H1 (cell line): ENCODE data around the gene C22orf23. TPM values are rescaled to one million over a fixed set of nuclear protein-coding genes. Genes with fewer than 3 reads are reported as not detected.

Experiments
- CTCF ChIA-PET: fragments of 300-600 bp; sonication (Branson Sonifier 250); formaldehyde crosslinking; loops from one replicate; lab custom pipeline; 2021; ENCODE audit not compliant: partially characterized antibody; lab: Charles Lee
- POLR2A ChIA-PET: fragments of 300-600 bp; sonication (Branson Sonifier 250); formaldehyde crosslinking; loops from one replicate; lab custom pipeline; 2021; ENCODE audit warnings: inconsistent platforms; ENCODE audit not compliant: partially characterized antibody; lab: Charles Lee
- DNase-seq, 2 experiments: peaks; one replicate each; pipeline versions ENCODE4 v3.0.0 to v3.0.0-alpha.2; 2010 to 2022; ENCODE audit warnings: low spot score in 2 of 2, low read depth in 1 of 2, mixed read lengths in 1 of 2
- FAIRE-seq: peaks from 2 replicates; lab custom pipeline; 2011; peaks lifted over from hg19 to GRCh38; lab: Jason Lieb, UNC
- H2AFZ ChIP-seq: 2 replicates; pipeline ENCODE4 v1.8.1; 2012; ENCODE audit warnings: low read length, inconsistent platforms
- H2AK5ac ChIP-seq: 2 replicates; pipeline ENCODE4 v1.6.1; 2013; ENCODE audit warnings: low read depth, low read length
- H2BK120ac ChIP-seq: replicated peaks from 2 replicates; pipeline ENCODE3; 2013; ENCODE audit warnings: low read depth, low read length, inconsistent platforms
- H2BK12ac ChIP-seq: 2 replicates; pipeline ENCODE4 v1.6.1; 2013; ENCODE audit warnings: low read depth, low read length
- H2BK15ac ChIP-seq: 2 replicates; pipeline ENCODE4 v1.6.1; 2013; ENCODE audit warnings: low read length
- H2BK20ac ChIP-seq: 2 replicates; pipeline ENCODE4 v1.6.1; 2013; ENCODE audit warnings: low read length
- H2BK5ac ChIP-seq: 2 replicates; pipeline ENCODE4 v1.6.1; 2013; ENCODE audit warnings: low read depth, low read length
- H3K14ac ChIP-seq: 2 replicates; pipeline ENCODE4 v1.6.1; 2013; ENCODE audit warnings: inconsistent platforms; ENCODE audit not compliant: insufficient read length
- H3K18ac ChIP-seq: 2 replicates; pipeline ENCODE4 v1.6.1; 2013; ENCODE audit warnings: low read length; ENCODE audit errors: extremely low read depth
- H3K23ac ChIP-seq: 2 replicates; pipeline ENCODE4 v1.6.1; 2013; ENCODE audit warnings: inconsistent platforms; ENCODE audit not compliant: insufficient read length
- H3K23me2 ChIP-seq: 2 replicates; pipeline ENCODE4 v1.6.1; 2013; ENCODE audit warnings: low read depth, low read length
- H3K27ac ChIP-seq: 2 replicates; pipeline ENCODE4 v1.6.1; 2011; ENCODE audit warnings: low read depth, low read length, inconsistent platforms
- H3K27me3 ChIP-seq, 4 experiments: replicated peaks in 1 of 4; 1 replicate in 1 of 4; 2 replicates in 3 of 4; pipeline versions ENCODE4 v1.6.1 to v1.8.1; 2011 to 2013; ENCODE audit warnings: low read length in 3 of 4, mild to moderate bottlenecking in 3 of 4, inconsistent platforms in 2 of 4, mixed read lengths in 2 of 4, moderate library complexity in 1 of 4; ENCODE audit not compliant: control insufficient read depth in 3 of 4, insufficient read depth in 3 of 4; ENCODE audit errors: extremely low read depth in 1 of 4
- H3K36me3 ChIP-seq, 4 experiments: 2 replicates each; pipeline versions ENCODE4 v1.6.1 to v1.8.1; 2011 to 2013; ENCODE audit warnings: mild to moderate bottlenecking in 4 of 4, low read length in 3 of 4, moderate library complexity in 2 of 4, control low read depth in 1 of 4, inconsistent platforms in 1 of 4; ENCODE audit not compliant: insufficient read depth in 4 of 4, control insufficient read depth in 2 of 4
- H3K4ac ChIP-seq: replicated peaks from 2 replicates; pipeline ENCODE3; 2013; ENCODE audit warnings: low read length, low read depth, mixed read lengths, inconsistent platforms; ENCODE audit not compliant: insufficient read length
- H3K4me1 ChIP-seq, 4 experiments: replicated peaks in 1 of 4; 1 replicate in 1 of 4; 2 replicates in 3 of 4; pipeline versions ENCODE4 v1.6.1 to v1.8.1; 2011 to 2013; ENCODE audit warnings: low read length in 3 of 4, inconsistent platforms in 2 of 4, mixed read lengths in 1 of 4; ENCODE audit not compliant: insufficient read depth in 4 of 4, control insufficient read depth in 3 of 4
- H3K4me2 ChIP-seq, 2 experiments: 2 replicates each; pipeline versions ENCODE4 v1.6.1 to v1.8.1; 2011 to 2013; ENCODE audit warnings: low read depth in 2 of 2, low read length in 2 of 2, control low read depth in 1 of 2, inconsistent platforms in 1 of 2, mild to moderate bottlenecking in 1 of 2; ENCODE audit not compliant: insufficient read depth in 1 of 2
- H3K4me3 ChIP-seq, 4 experiments: fragments of 200-600, 300-600 bp in 1 of 4; sonication (generic), shearing (Covaris generic), sonication (Bioruptor Twin) in 1 of 4; 2 replicates each; pipeline versions ENCODE4 v1.5.1 to v1.8.1; 2011 to 2016; ENCODE audit warnings: low read length in 4 of 4, low read depth in 3 of 4, control low read depth in 2 of 4, inconsistent platforms in 2 of 4, mild to moderate bottlenecking in 2 of 4, mixed read lengths in 1 of 4, moderate library complexity in 1 of 4; ENCODE audit not compliant: insufficient read depth in 2 of 4; ENCODE audit errors: extremely low read depth in 1 of 4
- H3K56ac ChIP-seq: replicated peaks from 2 replicates; pipeline ENCODE3; 2013; ENCODE audit warnings: low read depth, mild to moderate bottlenecking, mixed read lengths, low read length, inconsistent platforms; ENCODE audit not compliant: insufficient read length
- H3K79me1 ChIP-seq: 2 replicates; pipeline ENCODE4 v1.6.1; 2013; ENCODE audit warnings: low read depth, low read length, control low read depth
- H3K79me2 ChIP-seq, 2 experiments: 2 replicates each; pipeline versions ENCODE4 v1.6.1 to v1.8.1; 2012 to 2013; ENCODE audit warnings: low read length in 2 of 2, mild to moderate bottlenecking in 2 of 2, inconsistent platforms in 1 of 2; ENCODE audit not compliant: insufficient read depth in 2 of 2, control insufficient read depth in 1 of 2
- H3K9ac ChIP-seq, 4 experiments: replicated peaks in 1 of 4; 1 replicate in 1 of 4; 2 replicates in 3 of 4; pipeline versions ENCODE4 v1.6.1 to v1.8.1; 2011 to 2013; ENCODE audit warnings: low read depth in 3 of 4, low read length in 3 of 4, control low read depth in 2 of 4, mild to moderate bottlenecking in 2 of 4, moderate library complexity in 2 of 4, inconsistent platforms in 1 of 4; ENCODE audit errors: extremely low read depth in 1 of 4
- H3K9me3 ChIP-seq, 2 experiments: 2 replicates each; pipeline versions ENCODE4 v1.6.1 to v1.8.1; 2012 to 2013; ENCODE audit warnings: mild to moderate bottlenecking in 2 of 2, moderate library complexity in 2 of 2, control low read depth in 1 of 2, inconsistent platforms in 1 of 2, low read depth in 1 of 2, low read length in 1 of 2, mixed read lengths in 1 of 2; ENCODE audit not compliant: insufficient read depth in 2 of 2
- H4K20me1 ChIP-seq, 2 experiments: replicated peaks in 1 of 2; 2 replicates each; pipeline versions ENCODE3 to v1.8.1; 2011 to 2013; ENCODE audit warnings: inconsistent platforms in 2 of 2, low read length in 2 of 2, mild to moderate bottlenecking in 1 of 2; ENCODE audit not compliant: insufficient read depth in 2 of 2, control insufficient read depth in 1 of 2
- H4K5ac ChIP-seq: 2 replicates; pipeline ENCODE4 v1.6.1; 2013; ENCODE audit warnings: low read length, low read depth, mixed read lengths, inconsistent platforms; ENCODE audit not compliant: insufficient read length
- H4K8ac ChIP-seq: 2 replicates; pipeline ENCODE4 v1.8.0; 2013; ENCODE audit warnings: mild to moderate bottlenecking, moderate library complexity, low read length, inconsistent platforms; ENCODE audit not compliant: insufficient read depth; ENCODE audit errors: extremely low read depth
- H4K91ac ChIP-seq: replicated peaks from 2 replicates; pipeline ENCODE3; 2013; ENCODE audit warnings: low read length, mixed read lengths, inconsistent platforms; ENCODE audit not compliant: insufficient read length
- CTCF ChIP-seq, 3 experiments: IDR thresholded peaks; 1 replicate in 2 of 3; 2 replicates in 1 of 3; pipeline versions ENCODE4 v1.5.1 to v1.6.1; 2011; ENCODE audit warnings: low read length in 3 of 3, mild to moderate bottlenecking in 3 of 3, inconsistent platforms in 2 of 3, low read depth in 1 of 3, moderate library complexity in 1 of 3; ENCODE audit not compliant: insufficient read depth in 1 of 3; ENCODE audit errors: control extremely low read depth in 1 of 3
- POLR2A ChIP-seq, 2 experiments: IDR thresholded peaks; 1 replicate in 1 of 2; 2 replicates in 1 of 2; pipeline ENCODE4 v1.6.1; 2011; ENCODE audit warnings: low read depth in 2 of 2, low read length in 2 of 2, mild to moderate bottlenecking in 2 of 2; ENCODE audit errors: control extremely low read depth in 1 of 2
- RAD21 ChIP-seq, 2 experiments: IDR thresholded peaks in 1 of 2; conservative IDR thresholded peaks in 1 of 2; 2 replicates each; pipeline ENCODE4 v1.6.1; 2011; ENCODE audit warnings: low read depth in 2 of 2, low read length in 2 of 2, improper control_type of control experiment in 1 of 2, inconsistent platforms in 1 of 2, mild to moderate bottlenecking in 1 of 2, moderate library complexity in 1 of 2
- RBBP5 ChIP-seq: IDR thresholded peaks from 2 replicates; pipeline ENCODE4 v1.7.1; 2012; ENCODE audit warnings: low read depth, mild to moderate bottlenecking, inconsistent platforms, low read length, moderate library complexity, borderline replicate concordance
- TAF7 ChIP-seq: optimal IDR thresholded peaks from 2 replicates; pipeline ENCODE3; 2011; ENCODE audit warnings: low read depth, mild to moderate bottlenecking, inconsistent platforms, low read length, moderate library complexity, borderline replicate concordance
- WGBS, 2 experiments: shearing (Covaris generic) in 1 of 2; methylation state at CpG; one replicate each; pipeline versions ENCODE4 v1.1.6 to v1.1.7; 2013 to 2015; ENCODE audit warnings: low lambda C conversion rate in 2 of 2, mixed read lengths in 2 of 2, inconsistent platforms in 1 of 2, low coverage in 1 of 2, missing lambda C conversion rate in 1 of 2; ENCODE audit not compliant: insufficient replicate concordance in 2 of 2, insufficient coverage in 1 of 2, insufficient read length in 1 of 2; ENCODE audit errors: extremely low coverage in 1 of 2, missing lambda C conversion rate in 1 of 2; 5-methylcytosine and 5-hydroxymethylcytosine counted together
- polyA plus RNA-seq, 7 experiments: library from polyadenylated mRNA; depleted of rRNA in 3 of 7; stranded (reverse) in 5 of 7; unstranded in 2 of 7; fragments of >200 nt in 5 of 7; fragments of 200-250 nt in 2 of 7; gene quantifications; 1 replicate in 5 of 7; 2 replicates in 1 of 7; 4 replicates in 1 of 7; pipeline versions ENCODE4 v1.2.1 to v1.2.3, GENCODE V29; 2011 to 2013; ENCODE audit warnings: missing spikeins in 2 of 7, mixed read lengths in 2 of 7
- total RNA-seq: library from RNA; stranded (reverse); fragmentation: NEBNext Ultra II Directional; extraction: Animal tissue kit (Norgen Biotek cat#: 25700); gene quantifications from 2 replicates; pipeline ENCODE4 v1.2.1, GENCODE V29; 2021
- TF ChIP-seq, protein P1 (sequence below): IDR thresholded peaks from 2 replicates; pipeline ENCODE4 v1.6.1; 2012; ENCODE audit warnings: inconsistent platforms

The C22orf23 gene
- total and polyA plus RNA-seq, 2 of the 8 experiments (the other 6 are each of a cell fraction or from before 2014, with no cell fraction given) = 0.50 to 0.54 TPM

GRCh38 chr22:37905534-37906363 is 47.7 kb downstream of the C22orf23 start, which contains the start of gene MICALL1:
Gene MICALL1 (plus strand): TSS chr22:37906297. CDS start chr22:37906423, 126 bp downstream.
- peak within 1 kb of the TSS; percentile 56; the same call in 1 of the 2 replicates for H3K27ac ChIP-seq
- no peak within 1 kb of the TSS for H3K23ac ChIP-seq
- H2BK20ac ChIP-seq = no peak within 1 kb of the TSS; the same call in 1 of the 2 replicates
- peak within 1 kb of the TSS; percentile 86 for H4K91ac ChIP-seq
- peaks cover 9% of the 10 kb centered on the region for H3K79me1 ChIP-seq
- H3K9ac ChIP-seq = peak within 1 kb of the TSS; percentile 29 to 95 (median 57); a peak in 6 of 7 replicates
- H3K9me3 ChIP-seq = no peaks in the 10 kb centered on the region
- peak within 1 kb of the TSS; percentile 68; the same call in 1 of the 2 replicates for H2BK12ac ChIP-seq
- peaks cover 0 to 22% (median 16%) of the 10 kb centered on the region in 4 experiments; a peak in 6 of 7 replicates for H3K4me1 ChIP-seq
- peak within 1 kb of the TSS; percentile 88; the same call in 1 of the 2 replicates for H2AK5ac ChIP-seq
- H4K5ac ChIP-seq = peak within 1 kb of the TSS; percentile 62
- WGBS, 2 experiments = 10% methylated on average over 36 of the region's 90 CpGs; no CpG with 5 or more reads in 1 of the 2 experiments
- peak within 1 kb of the TSS; percentile 82 for H4K8ac ChIP-seq
- H3K27me3 ChIP-seq = no peaks in the 10 kb centered on the region
- H3K56ac ChIP-seq = peak within 1 kb of the TSS; percentile 86
- peak within 1 kb of the TSS; percentile 67 to 73 for H3K4me2 ChIP-seq
- CTCF ChIA-PET = interaction anchor here (0.9 to 2.7 kb wide), 17 partner anchors 9 to 88 kb away, joined by 3 to 22 read pairs (median 4); partner anchors contain the start of genes C22orf23 and POLR2F
- DNase-seq (peak in 1 of 2 experiments; percentile 84), FAIRE-seq (no peak)
- H2BK5ac ChIP-seq = peak within 1 kb of the TSS; percentile 73; the same call in 1 of the 2 replicates
- no peak within 1 kb of the TSS for H2AFZ ChIP-seq
- POLR2A ChIA-PET = interaction anchor here (0.6 to 8.7 kb wide), 21 partner anchors 8 to 182 kb away, joined by 3 to 150 read pairs (median 4); partner anchors contain the start of gene ANKRD54
- H2BK15ac ChIP-seq = peak within 1 kb of the TSS; percentile 5
- H3K18ac ChIP-seq = peak within 1 kb of the TSS; percentile 60
- peak within 1 kb of the TSS; percentile 45 to 74 (median 59) for H3K4me3 ChIP-seq
- H3K36me3 ChIP-seq = no peaks in the 10 kb centered on the region
- peak within 1 kb of the TSS; percentile 52 for H2BK120ac ChIP-seq
- peak within 1 kb of the TSS; percentile 65 for H3K4ac ChIP-seq
- H3K23me2 ChIP-seq = peaks cover 9% of the 10 kb centered on the region; the same call in 1 of the 2 replicates
- H3K79me2 ChIP-seq = peaks cover 0 to 12% of the 10 kb centered on the region in 2 experiments; a peak in 1 of 4 replicates
- H4K20me1 ChIP-seq = peaks cover 0 to 4% of the 10 kb centered on the region in 2 experiments
- no peak within 1 kb of the TSS for H3K14ac ChIP-seq
- TF ChIP-seq RAD21 (IDR thresholded peaks at IDR 0.05 in 1 of 2, conservative IDR thresholded peaks at IDR 0.05 in 1 of 2; ENCODE audit: low read depth in 2 of 2, low read length in 2 of 2) (peak in 1 of 2 experiments; percentile 37; a peak in 2 of 4 replicates), RBBP5 (peak; percentile 30; the same call in 1 of the 2 replicates), TAF7 (peak; percentile 25), CTCF (IDR thresholded peaks at IDR 0.05; ENCODE audit: control extremely low read depth in 1 of 3, insufficient read depth in 1 of 3, low read depth in 1 of 3, low read length in 3 of 3) (peak; percentile 36 to 46 (median 42); a peak in 3 of 4 replicates), POLR2A (IDR thresholded peaks at IDR 0.05; ENCODE audit: control extremely low read depth in 1 of 2, low read depth in 2 of 2, low read length in 2 of 2) (0 out of 3 replicates have a peak, but pooled peaks of 1 of the 2 experiments have one; percentile 23)
- TF ChIP-seq, protein P1, sequence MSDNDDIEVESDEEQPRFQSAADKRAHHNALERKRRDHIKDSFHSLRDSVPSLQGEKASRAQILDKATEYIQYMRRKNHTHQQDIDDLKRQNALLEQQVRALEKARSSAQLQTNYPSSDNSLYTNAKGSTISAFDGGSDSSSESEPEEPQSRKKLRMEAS = peak; percentile 17
